Neuron (in vitro differentiated cells): ENCODE data around the gene TTC24.
"Not testable (repeated sequence)": the region's sequence is repeated elsewhere in the genome, so short reads cannot be mapped to it uniquely, and the experiment has no call there.

Source experiments
- H2AFZ ChIP-seq: one replicate; pipeline ENCODE4 v1.6.1; 2013; ENCODE audit warnings: low read depth, mild to moderate bottlenecking, inconsistent platforms, low read length, moderate library complexity
- H3K27me3 ChIP-seq: one replicate; pipeline ENCODE4 v1.6.1; 2013; ENCODE audit warnings: low read length; ENCODE audit not compliant: insufficient read depth
- H3K36me3 ChIP-seq: one replicate; pipeline ENCODE4 v1.6.1; 2013; ENCODE audit warnings: low read length; ENCODE audit not compliant: insufficient read depth
- H3K4me1 ChIP-seq: one replicate; pipeline ENCODE4 v1.6.1; 2013; ENCODE audit warnings: low read length; ENCODE audit not compliant: insufficient read depth
- H3K4me3 ChIP-seq: 2 replicates; pipeline ENCODE4 v1.5.1; 2013; ENCODE audit warnings: mild to moderate bottlenecking, low read length, moderate library complexity
- H3K9me3 ChIP-seq: one replicate; pipeline ENCODE4 v1.6.1; 2013; ENCODE audit warnings: low read length

Gene TTC24

DNA sequence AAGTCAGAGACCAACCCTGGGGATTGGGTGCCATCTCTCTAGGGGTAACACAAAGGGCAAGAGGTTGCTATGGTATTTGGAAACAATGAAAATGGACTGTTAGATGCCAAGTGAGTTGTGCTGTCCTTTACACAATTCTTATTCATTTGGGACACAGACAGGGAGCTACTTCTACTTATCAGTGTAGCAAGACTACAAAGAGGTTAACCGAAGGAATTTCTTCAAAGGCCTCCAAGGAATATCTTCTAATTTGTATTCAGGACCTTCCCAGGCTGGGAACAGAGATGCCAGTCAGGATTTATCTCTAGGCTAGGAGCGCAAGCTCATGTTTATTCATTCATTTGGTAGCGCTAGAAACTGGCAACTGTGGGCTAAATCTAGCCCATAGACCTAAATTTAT lies 14.7 kb downstream of the TTC24 start:
- H3K9me3 ChIP-seq = no peaks in the 10 kb centered on the region
- H2AFZ ChIP-seq = no peak overlapping the region
- no peak overlapping the region for H3K4me3 ChIP-seq
- H3K4me1 ChIP-seq = peaks cover 39% of the 10 kb centered on the region
- no peaks in the 10 kb centered on the region for H3K27me3 ChIP-seq
- peaks cover 38% of the 10 kb centered on the region for H3K36me3 ChIP-seq

DNA sequence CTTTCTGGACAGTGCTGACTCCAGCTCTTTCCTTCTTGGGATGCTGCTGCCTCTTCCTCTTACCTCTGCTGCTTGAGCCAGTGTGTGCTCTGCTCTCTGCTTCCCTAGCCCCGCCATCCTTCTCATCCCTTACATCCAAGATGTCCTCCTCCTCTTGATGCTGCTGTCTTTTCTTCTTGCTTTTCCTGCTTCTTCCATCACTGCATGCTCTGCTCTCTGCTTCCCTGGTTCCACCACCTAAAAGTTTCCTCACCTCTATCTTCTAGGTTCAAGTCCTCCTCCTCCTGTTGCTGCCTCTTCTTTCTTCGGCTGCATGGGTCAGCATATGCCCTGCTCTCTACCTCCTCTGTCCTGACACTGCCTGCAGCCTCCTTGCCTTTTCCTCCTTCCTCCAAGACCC lies 15.5 kb downstream of the TTC24 start:
- H3K36me3 ChIP-seq = peaks cover 38% of the 10 kb centered on the region
- no peaks in the 10 kb centered on the region for H3K27me3 ChIP-seq
- no peak overlapping the region for H2AFZ ChIP-seq
- no peak overlapping the region for H3K4me3 ChIP-seq
- H3K9me3 ChIP-seq = no peaks in the 10 kb centered on the region
- H3K4me1 ChIP-seq = peaks cover 39% of the 10 kb centered on the region

DNA sequence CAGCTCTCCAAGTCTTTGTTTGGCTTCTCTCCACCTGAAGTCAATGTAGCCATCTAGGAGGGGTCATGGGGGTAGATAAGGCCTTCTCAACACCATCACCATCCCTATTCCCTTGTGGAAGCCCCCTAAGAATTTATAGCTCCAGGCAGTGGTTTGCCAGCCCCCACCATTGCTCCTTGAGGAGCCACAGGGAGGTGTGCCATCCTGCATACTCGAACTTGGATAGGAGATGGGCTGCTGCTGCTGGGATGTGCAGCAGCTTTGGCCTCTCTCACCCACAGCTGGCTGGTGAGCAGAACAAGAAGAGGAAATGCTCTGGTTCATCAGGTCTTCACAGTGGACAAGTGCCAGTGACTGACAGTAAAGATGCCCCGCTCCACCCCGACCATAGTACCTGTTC lies 16.9 kb downstream of the TTC24 start:
- Histone ChIP-seq H3K9me3 (no peaks in the 10 kb centered on the region), H3K27me3 (no peaks in the 10 kb centered on the region), H2AFZ (no peak overlapping the region), H3K36me3 (peaks cover 38% of the 10 kb centered on the region), H3K4me3 (no peak overlapping the region), H3K4me1 (peaks cover 38% of the 10 kb centered on the region)

DNA sequence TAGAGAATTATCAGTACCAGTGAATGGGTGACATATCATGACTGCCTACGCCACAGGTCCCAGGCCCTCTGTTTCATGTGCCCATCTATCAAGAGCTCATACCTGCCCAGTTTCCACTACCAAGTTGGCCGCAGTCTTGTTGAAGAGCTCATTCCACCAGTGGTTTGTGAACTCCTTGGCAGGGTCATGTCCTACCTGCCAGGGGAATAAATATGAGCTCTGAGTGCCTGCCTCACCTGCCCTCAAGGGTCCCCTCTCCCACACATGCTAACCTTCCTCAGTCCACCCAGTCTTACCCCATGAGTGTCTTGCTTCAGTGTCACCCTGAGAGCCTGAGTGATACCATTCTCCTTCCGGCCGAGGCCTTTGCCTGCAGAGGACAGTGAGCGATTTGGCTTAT lies 18.6 kb downstream of the TTC24 start:
- no peaks in the 10 kb centered on the region for H3K9me3 ChIP-seq
- H3K4me3 ChIP-seq = no peak overlapping the region
- H3K4me1 ChIP-seq = peaks cover 32% of the 10 kb centered on the region
- H2AFZ ChIP-seq = no peak overlapping the region
- no peaks in the 10 kb centered on the region for H3K27me3 ChIP-seq
- peaks cover 38% of the 10 kb centered on the region for H3K36me3 ChIP-seq

DNA sequence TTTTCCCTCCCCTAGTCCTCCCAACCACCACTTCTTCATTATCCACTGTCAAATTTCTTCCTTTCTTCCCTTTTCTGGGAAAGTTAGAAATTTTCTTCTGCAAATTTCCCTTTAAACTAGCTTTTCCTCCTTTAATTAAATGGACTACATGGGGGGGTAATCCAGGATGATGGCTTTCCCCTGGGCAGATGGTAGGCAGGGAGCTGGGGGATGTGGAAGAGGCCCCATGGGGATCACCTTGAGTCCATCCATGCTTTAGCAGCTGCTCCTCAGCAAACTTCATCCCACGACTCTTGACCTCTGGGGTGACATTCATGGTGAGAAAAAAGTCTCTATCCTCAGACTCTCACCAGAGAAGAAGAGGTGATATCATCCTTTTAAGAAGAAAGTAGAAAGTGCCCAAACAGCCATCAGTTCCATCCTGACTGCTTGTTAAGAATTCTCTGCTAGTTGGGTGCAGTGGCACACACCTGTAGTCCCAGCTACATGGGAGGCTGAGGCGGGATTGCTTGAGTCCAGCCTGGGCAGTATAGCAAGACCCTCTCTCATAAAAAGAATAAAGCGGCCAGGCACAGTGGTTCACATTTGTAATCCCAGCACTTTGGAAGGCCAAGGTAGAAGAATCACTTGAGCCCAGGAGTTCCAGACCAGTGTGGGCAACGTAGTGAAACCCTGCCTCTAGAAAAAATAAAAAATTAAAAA lies 19.4 kb downstream of the TTC24 start:
- Histone ChIP-seq H3K36me3 (peaks cover 35% of the 10 kb centered on the region), H2AFZ (no peak overlapping the region), H3K4me1 (peaks cover 26% of the 10 kb centered on the region), H3K27me3 (no peaks in the 10 kb centered on the region), H3K4me3 (no peak overlapping the region), H3K9me3 (no peaks in the 10 kb centered on the region)

DNA sequence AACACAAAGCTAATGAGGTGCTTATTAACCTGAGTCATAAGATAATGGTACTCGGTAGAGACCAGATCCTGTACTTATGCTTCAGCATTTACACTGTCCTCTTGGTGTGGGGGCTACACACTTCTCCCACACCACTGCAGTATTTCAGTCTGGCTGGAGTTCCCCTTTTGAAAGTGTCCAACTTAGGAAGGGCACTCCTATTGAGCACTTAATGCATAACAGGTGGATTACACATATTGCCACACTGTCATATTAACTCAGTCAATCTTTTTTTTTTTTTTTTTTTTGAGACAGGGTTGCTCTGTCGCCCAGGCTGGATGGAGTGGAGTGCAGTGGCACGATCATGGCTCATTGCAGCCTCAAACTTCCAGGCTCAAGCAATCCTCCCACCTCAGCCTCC lies 20.3 kb downstream of the TTC24 start:
- peaks cover 16% of the 10 kb centered on the region for H3K4me1 ChIP-seq
- H3K36me3 ChIP-seq = peaks cover 34% of the 10 kb centered on the region
- no peak overlapping the region for H3K4me3 ChIP-seq
- H2AFZ ChIP-seq = no peak overlapping the region
- H3K9me3 ChIP-seq = no peaks in the 10 kb centered on the region
- no peaks in the 10 kb centered on the region for H3K27me3 ChIP-seq

DNA sequence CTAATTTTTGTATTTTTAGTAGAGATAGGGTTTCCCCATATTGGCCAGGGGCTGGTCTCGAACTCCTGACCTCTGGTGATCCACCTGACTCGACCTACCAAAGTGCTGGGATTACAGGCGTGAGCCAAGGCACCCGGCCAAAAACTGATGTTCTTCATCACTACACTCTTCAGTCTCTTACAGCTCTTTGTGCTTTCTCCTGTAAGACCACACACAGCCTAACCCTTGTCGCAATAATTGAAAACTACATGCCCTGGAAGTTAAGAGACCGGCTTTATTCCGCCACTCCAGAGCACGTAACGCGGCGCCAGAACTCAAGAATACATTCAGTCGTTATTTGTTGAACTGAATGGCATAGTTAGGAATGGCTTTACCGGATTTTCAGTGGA lies 21.2 kb downstream of the TTC24 start:
- H3K36me3 ChIP-seq = peaks cover 25% of the 10 kb centered on the region
- peak overlapping the region; percentile 77 for H3K4me3 ChIP-seq
- no peaks in the 10 kb centered on the region for H3K27me3 ChIP-seq
- peak overlapping the region; percentile 79 for H2AFZ ChIP-seq
- H3K9me3 ChIP-seq = no peaks in the 10 kb centered on the region
- H3K4me1 ChIP-seq = peaks cover 9% of the 10 kb centered on the region

DNA sequence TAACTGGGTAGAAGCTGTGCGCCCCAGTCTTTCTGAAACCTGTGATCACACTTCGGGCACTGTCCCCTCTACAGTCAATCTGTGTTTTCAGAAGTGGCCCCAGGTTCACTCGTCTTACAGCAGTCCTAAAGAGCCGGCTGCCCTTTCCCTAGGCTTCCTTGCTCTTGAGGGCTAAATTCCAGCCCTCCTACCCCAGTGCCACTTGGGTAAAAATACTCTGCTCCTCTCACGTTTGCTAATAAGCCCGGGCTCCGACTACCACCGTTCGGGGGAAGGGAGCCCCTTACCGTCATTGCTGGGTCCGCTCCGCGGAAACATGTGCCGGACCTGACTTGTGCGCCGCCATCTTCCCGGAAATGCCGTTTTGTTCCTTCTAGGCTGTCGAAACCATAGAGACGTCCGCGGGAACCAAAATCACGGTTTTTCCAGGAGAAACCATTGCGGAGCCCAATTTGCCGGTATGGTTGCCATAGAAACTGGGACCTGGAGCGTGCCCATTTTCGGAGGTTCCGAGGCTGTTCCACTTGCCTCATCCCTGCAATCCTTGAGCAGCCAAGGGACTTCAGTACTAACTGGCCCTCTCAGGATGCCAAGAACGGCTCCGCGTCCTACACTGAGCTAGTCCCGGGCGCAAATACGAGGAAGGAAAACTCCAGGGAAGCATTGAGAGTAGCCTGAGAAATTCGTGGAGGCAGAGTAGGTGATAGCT lies 21.8 kb downstream of the TTC24 start, which contains the start of gene GPATCH4:
GPATCH4 (minus strand) TSS at position 358 of the 709 bp plus-strand sequence.
- Histone ChIP-seq H3K9me3 (no peaks in the 10 kb centered on the region), H2AFZ (peak within 1 kb of the TSS; percentile 79), H3K36me3 (peaks cover 19% of the 10 kb centered on the region), H3K27me3 (no peaks in the 10 kb centered on the region), H3K4me1 (peaks cover 9% of the 10 kb centered on the region), H3K4me3 (peak within 1 kb of the TSS; percentile 77)

DNA sequence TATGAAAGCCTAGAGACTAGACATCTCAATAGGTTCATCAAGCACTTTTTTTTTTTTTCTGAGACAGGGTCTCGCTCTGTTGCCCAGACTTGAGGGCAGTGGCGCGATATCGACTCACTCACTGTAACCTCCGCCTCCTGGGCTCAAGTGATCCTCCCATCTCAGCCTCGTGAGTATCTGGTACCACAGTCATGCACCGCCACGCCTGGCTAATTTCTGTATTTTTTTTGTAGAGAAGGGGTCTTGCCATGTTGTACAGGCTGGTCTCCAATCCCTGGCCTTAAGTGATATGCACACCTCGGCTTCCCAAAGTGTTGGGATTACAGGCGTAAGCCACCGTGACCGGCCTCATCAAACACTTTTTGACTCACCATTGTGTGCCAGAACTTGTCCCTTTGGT lies 22.4 kb downstream of the TTC24 start:
- peaks cover 15% of the 10 kb centered on the region for H3K36me3 ChIP-seq
- H2AFZ ChIP-seq = peak overlapping the region; percentile 79
- H3K4me1 ChIP-seq = peaks cover 9% of the 10 kb centered on the region
- peak overlapping the region; percentile 77 for H3K4me3 ChIP-seq
- H3K27me3 ChIP-seq = no peaks in the 10 kb centered on the region
- H3K9me3 ChIP-seq = no peaks in the 10 kb centered on the region

DNA sequence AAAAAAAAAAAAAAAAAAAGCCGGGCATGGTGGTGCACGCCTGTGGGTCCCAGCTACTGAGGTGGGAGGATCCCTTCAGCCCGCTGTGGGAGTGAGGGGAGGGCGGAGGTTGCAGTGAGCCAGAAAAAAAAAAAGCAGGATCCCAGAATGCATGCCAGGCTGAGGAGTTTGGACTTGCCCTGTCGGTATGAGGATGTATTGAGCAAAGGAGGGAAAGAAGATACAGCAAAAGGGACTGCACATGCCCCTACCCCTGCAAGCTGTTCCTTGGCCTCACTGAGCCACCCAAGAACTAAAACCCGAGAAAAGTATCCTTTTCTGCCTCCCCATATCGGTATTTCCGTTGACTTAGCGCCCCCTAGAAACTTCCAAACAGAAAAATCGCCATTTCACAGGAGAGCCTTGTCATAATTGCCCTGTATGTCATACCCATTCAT lies 23.1 kb downstream of the TTC24 start:
- H3K4me3 ChIP-seq = no peak overlapping the region
- peaks cover 9% of the 10 kb centered on the region for H3K4me1 ChIP-seq
- no peaks in the 10 kb centered on the region for H3K9me3 ChIP-seq
- peaks cover 8% of the 10 kb centered on the region for H3K36me3 ChIP-seq
- H2AFZ ChIP-seq = no peak overlapping the region
- H3K27me3 ChIP-seq = no peaks in the 10 kb centered on the region

DNA sequence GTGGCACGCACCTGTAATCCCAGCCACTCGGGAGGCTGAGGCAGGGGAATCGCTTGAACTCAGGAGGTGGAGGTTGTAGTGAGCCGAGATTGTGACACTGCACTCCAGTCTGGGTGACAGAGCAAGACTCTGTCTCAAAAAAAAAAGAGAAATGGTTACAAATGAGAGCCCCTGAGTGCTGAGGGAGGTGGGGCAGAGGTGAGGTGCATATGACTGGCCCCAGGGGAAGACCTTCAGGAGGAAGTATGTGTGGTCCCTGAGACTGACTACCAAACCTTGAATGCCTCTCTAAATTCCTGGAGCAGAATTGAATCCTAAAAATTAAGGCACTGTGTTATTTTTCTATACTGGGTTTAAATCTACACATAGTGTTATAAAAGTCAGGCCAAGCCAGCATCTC lies 27.8 kb downstream of the TTC24 start:
- H3K27me3 ChIP-seq = not testable (repeated sequence)

DNA sequence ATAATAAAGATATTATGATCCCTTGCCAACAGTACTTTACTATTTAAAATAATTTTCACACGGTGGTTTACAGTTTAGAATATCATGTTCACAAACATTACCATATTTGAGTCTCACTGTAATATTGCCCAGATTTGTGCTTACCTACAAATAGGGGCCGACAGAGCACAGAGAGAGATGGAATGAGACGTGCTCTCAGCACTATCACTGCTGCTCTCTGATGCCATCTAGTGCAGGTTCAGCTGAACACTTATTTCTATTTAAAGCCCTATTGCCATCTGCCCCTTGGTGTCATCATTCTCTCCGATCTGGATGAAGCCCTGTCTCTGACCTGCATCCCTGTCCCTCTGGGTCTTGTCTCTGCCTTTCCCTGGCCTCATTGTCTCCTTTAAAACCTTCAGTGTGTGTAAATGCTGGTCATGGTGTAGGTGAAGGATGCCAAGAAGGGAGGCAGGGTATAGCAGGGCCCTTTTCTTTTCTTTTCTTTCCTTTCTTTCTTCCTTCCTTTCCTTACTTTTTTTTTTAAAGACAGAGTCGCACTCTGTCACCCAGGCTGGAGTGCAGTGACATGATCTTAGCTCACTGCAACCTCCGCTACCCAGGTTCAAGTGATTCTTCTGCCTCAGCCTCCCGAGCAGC lies 28.6 kb downstream of the TTC24 start:
- Histone ChIP-seq H3K9me3 (no peaks in the 10 kb centered on the region), H3K36me3 (no peaks in the 10 kb centered on the region), H3K27me3 (peaks cover 6% of the 10 kb centered on the region), H3K4me3 (no peak overlapping the region), H3K4me1 (no peaks in the 10 kb centered on the region), H2AFZ (no peak overlapping the region)

More for the DNA sequence above, 27.8 kb downstream of the TTC24 start:
- not testable (repeated sequence) for H3K4me1 ChIP-seq, H3K4me3 ChIP-seq, H3K36me3 ChIP-seq, H3K9me3 ChIP-seq, H2AFZ ChIP-seq

DNA sequence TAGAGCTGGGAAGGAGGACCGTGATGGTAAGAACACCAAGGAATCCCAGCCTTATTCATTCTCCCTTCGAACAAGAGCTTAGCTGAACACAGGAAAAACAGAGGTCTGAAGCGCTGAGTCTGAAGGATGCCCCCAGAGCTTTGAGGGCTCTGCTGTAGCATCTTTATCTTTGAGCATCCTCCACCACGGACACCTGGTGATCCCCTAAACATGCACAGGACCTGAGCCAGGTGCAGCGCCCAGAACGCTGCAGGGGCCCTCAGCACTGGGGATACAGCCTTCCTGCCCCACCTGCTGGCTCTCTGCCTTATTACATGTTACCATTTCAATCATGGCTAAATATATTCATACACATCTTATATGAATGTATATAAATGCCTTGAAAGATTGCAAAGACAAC lies 29.5 kb downstream of the TTC24 start:
- H2AFZ ChIP-seq = no peak overlapping the region
- no peaks in the 10 kb centered on the region for H3K4me1 ChIP-seq
- no peaks in the 10 kb centered on the region for H3K36me3 ChIP-seq
- H3K27me3 ChIP-seq = peaks cover 6% of the 10 kb centered on the region
- no peak overlapping the region for H3K4me3 ChIP-seq
- no peaks in the 10 kb centered on the region for H3K9me3 ChIP-seq
